SK-N-MC (cell line): ENCODE results near the gene FILIP1L.

Experiments
- EZH2 ChIP-seq: fragments of 200-600 bp; sonication (generic); IDR thresholded peaks from one replicate; pipeline ENCODE4 v1.6.1; 2017; ENCODE audit warnings: antibody characterized with exemption
- FOXP2 ChIP-seq: optimal IDR thresholded peaks from 2 replicates; pipeline ENCODE3; 2011; ENCODE audit warnings: mild to moderate bottlenecking, moderate library complexity; ENCODE audit not compliant: insufficient read depth; ENCODE audit errors: extremely low read length, control extremely low read depth
- POLR2AphosphoS5 ChIP-seq: IDR thresholded peaks from 2 replicates; pipeline ENCODE4 v1.6.1; 2012; ENCODE audit warnings: mild to moderate bottlenecking, low read depth, low read length, borderline replicate concordance

DNA sequence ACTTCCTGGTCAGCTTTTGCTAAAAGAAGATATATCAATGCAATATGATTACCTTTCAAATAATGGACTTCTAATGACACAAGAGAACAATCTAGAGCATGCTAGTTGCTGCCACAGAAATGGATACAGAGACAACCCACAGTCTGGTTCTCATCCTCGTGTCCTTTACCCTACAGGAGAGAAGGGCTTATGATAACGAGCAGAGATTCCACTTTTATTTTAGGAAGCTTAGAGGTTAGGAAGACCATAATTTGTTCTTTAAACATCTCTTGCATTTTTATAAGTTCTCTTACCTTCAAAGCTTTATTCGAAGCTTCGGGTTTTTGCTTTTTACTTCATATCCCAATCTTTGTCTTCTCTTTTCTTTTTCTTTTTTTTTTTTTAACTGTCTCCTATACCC, 39.1 kb downstream of the FILIP1L start:
- TF ChIP-seq POLR2AphosphoS5 (no peak), EZH2 (no peak), FOXP2 (no peak)
